Fibroblast of lung (primary cell): ENCODE data around the gene GNG7.

ENCODE experiments used
- EZH2 ChIP-seq: IDR thresholded peaks from 2 replicates; pipeline ENCODE4 v1.5.1; 2012; ENCODE audit warnings: low read length, control low read depth, mild to moderate bottlenecking; ENCODE audit errors: missing control alignments
- TF ChIP-seq, protein P1 (sequence below), 2 donors: IDR thresholded peaks in 1 of 2; conservative IDR thresholded peaks in 1 of 2; 1 replicate in 1 of 2; 2 replicates in 1 of 2; pipeline ENCODE4 v1.5.1; 2011 to 2012; ENCODE audit warnings: low read length in 2 of 2, control low read depth in 1 of 2, inconsistent platforms in 1 of 2, low read depth in 1 of 2, mild to moderate bottlenecking in 1 of 2

DNA sequence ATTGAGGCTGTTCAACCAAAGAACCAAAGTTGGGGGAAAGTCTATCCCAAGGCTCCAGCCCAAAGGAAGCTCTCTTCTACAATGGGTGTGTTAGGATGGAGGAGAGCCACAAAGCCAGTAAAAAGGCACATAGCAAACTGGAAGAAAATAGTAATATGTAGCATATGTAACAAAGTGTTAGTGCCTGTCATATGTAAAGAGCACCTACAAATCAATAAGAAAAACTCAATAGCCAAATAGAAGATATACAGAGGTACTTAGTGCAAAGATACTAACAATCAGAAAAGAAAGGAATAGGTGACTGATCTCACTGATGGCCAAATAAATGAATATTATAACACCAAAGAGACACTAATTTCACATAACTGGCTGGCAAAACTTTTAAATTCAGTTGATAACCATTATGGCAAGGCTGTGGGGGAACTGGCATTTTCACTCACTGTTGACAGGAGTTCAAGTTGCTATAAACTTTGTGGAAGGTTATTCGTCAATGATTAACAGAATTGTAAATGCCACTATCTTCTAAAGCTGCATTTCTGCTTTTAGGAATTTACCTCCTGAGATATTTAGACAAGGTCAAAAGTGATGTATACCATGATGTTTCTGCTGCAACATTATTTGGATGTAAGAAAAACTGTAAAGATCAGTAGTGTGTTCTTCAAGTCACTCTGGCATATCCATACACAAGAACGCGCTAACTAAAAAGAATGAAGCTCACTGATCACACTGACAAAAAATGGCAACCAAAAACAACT lies 110.8 kb downstream of the GNG7 start:
- TF ChIP-seq, protein P1, sequence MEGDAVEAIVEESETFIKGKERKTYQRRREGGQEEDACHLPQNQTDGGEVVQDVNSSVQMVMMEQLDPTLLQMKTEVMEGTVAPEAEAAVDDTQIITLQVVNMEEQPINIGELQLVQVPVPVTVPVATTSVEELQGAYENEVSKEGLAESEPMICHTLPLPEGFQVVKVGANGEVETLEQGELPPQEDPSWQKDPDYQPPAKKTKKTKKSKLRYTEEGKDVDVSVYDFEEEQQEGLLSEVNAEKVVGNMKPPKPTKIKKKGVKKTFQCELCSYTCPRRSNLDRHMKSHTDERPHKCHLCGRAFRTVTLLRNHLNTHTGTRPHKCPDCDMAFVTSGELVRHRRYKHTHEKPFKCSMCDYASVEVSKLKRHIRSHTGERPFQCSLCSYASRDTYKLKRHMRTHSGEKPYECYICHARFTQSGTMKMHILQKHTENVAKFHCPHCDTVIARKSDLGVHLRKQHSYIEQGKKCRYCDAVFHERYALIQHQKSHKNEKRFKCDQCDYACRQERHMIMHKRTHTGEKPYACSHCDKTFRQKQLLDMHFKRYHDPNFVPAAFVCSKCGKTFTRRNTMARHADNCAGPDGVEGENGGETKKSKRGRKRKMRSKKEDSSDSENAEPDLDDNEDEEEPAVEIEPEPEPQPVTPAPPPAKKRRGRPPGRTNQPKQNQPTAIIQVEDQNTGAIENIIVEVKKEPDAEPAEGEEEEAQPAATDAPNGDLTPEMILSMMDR (conservative IDR thresholded peaks at IDR 0.05 in 1 of 2, IDR thresholded peaks at IDR 0.05 in 1 of 2; ENCODE audit: low read depth in 1 of 2, low read length in 2 of 2): no peak
- TF ChIP-seq EZH2: no peak
